Fibroblast of mammary gland (primary cell): ENCODE results near the gene NEDD4.
"Not testable (repeated sequence)": the region's sequence is repeated elsewhere in the genome, so short reads cannot be mapped to it uniquely, and the experiment has no call there.

Experiments used
- DNase-seq: peaks from one replicate; pipeline ENCODE4 v3.0.0-alpha.2; 2010; ENCODE audit warnings: low read depth
- H3K4me3 ChIP-seq: 2 replicates; pipeline ENCODE4 v1.5.1; 2011; ENCODE audit warnings: low read depth, mild to moderate bottlenecking, low read length, moderate library complexity; ENCODE audit not compliant: control insufficient read depth
- TF ChIP-seq, protein P1 (sequence below): conservative IDR thresholded peaks from 2 replicates; pipeline ENCODE4 v1.5.1; 2011; ENCODE audit warnings: low read depth, low read length, inconsistent platforms; ENCODE audit not compliant: control insufficient read depth, insufficient read depth

The NEDD4 gene

DNA sequence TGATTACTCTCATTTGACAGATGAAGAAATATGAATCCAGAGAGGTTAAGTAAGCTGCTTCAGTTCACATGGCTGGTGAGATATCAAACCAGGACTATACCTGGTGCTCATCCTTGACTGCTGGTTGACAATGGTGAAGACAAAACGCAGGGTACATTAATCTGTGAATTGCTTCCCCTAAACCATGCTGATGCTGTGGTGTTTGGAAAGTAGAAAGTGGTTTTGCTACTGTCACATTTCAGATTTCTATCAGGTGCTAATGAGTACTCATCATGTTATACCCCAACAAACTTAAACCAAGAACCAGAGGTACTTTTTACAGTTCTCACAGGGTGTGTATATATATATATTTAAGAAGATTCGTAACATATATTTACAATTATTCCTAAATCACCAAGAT lies 165.5 kb downstream of the NEDD4 start:
- no peak overlapping the region for H3K4me3 ChIP-seq
- TF ChIP-seq, protein P1, sequence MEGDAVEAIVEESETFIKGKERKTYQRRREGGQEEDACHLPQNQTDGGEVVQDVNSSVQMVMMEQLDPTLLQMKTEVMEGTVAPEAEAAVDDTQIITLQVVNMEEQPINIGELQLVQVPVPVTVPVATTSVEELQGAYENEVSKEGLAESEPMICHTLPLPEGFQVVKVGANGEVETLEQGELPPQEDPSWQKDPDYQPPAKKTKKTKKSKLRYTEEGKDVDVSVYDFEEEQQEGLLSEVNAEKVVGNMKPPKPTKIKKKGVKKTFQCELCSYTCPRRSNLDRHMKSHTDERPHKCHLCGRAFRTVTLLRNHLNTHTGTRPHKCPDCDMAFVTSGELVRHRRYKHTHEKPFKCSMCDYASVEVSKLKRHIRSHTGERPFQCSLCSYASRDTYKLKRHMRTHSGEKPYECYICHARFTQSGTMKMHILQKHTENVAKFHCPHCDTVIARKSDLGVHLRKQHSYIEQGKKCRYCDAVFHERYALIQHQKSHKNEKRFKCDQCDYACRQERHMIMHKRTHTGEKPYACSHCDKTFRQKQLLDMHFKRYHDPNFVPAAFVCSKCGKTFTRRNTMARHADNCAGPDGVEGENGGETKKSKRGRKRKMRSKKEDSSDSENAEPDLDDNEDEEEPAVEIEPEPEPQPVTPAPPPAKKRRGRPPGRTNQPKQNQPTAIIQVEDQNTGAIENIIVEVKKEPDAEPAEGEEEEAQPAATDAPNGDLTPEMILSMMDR: no peak
- DNase-seq: no peak

DNA sequence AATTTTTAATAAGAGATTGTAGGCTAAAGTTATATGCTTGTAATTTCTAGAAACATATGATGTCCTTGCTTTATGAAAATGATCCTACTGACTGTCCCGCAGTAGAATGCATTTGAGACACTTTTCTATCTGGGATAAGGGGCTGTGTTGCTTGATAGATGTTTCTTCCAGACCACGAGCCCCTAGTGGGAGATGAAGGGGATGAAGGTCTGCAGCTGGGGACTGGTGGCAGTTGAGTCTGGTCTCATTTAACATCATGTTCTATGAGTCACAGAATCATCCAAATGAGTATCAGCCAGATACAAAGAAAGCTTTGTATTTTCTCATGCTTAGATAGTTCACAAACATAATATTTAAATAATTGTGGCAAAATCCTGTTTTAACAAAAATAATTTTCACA lies 166.2 kb downstream of the NEDD4 start:
- no peak for DNase-seq
- TF ChIP-seq, protein P1: no peak
- H3K4me3 ChIP-seq: no peak overlapping the region

DNA sequence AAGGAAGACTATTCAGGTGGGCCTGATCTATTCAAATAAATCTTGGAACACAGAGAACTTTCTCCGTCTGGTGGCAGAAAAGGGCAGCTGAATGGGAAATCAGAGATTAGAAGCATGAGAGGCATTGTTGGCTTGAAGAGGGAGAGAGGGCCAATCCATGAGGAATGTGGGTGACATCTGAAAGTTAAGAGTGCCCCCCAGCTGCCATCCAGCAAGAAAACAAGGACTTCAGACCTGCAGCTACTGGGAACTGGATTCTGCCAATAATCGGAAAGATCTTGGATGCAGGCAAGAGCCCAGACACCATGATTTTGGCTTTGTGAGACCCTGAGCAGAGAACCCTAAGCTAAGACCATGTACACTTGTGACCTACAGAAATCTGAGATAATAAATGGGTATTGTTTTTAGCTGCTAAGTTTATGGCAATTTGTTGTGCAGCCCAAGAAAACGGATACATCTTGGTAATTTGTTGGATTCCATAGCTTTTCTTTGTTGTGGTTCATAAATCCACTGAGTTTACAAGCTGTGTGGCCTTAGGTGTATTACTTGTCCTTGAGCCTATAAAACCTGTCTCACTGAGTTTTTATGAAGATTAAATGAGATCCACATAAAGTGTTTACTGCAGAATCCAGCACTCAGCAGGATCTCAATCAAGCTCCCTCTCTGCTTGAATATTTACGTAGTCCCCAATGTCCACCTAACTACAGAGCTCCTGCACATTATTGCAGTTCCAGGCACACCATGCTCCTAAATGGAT lies 168.4 kb downstream of the NEDD4 start:
- no peak for DNase-seq
- TF ChIP-seq, protein P1: no peak
- no peak overlapping the region for H3K4me3 ChIP-seq

DNA sequence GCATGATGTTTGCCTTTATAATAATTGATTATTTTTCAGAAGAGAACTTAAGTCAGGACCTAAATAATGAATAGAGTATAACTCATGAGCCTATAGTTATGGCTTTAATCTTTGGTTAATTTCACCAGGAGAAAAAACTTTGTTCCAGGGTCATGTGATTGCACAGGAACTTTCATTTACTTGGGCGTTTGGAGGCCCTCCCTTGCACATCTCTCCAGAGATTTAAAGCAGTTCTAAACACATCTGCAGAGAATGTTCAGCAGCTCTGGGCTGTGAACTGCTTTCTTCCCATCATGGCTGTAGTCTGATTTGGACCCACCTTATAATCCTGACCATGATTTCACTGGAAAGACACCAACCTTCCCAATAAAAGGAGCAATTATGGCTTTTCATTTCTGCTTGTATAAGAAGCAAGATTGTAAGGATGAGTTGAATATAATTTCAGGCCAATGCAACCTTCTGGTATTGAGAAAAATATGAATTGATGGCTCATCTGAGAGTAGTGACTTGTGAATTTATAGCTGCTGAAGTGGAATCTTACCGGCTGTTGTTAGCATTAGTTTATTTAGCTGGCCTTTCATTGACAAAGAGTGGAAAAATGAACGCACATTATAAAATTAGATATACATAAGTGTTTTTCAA lies 169.6 kb downstream of the NEDD4 start:
- TF ChIP-seq, protein P1: no peak
- DNase-seq: peak; percentile 52
- no peak overlapping the region for H3K4me3 ChIP-seq

DNA sequence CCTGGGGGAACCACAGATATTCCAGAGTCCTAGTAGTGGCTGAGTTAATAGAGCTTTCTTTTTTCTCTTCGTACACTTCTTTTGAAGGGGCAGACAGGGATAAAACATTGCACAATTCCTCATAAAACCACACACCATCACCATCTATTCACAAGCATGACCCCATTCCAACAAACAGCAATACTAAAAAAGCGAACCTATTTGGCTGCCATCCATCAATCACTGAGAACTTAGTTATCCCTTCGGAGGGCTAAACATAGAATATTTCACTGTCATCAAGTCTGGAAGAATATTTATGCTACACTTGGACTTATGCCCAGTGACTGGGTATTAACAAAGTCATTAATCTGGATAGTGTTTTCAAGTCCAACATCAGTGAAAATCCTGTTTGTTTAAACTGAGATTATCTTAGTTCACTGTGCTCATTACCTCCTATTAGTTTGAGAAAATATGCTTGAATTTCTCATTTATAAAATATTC lies 170.2 kb downstream of the NEDD4 start:
- H3K4me3 ChIP-seq: no peak overlapping the region
- peak; percentile 94 for DNase-seq
- TF ChIP-seq, protein P1: no peak

DNA sequence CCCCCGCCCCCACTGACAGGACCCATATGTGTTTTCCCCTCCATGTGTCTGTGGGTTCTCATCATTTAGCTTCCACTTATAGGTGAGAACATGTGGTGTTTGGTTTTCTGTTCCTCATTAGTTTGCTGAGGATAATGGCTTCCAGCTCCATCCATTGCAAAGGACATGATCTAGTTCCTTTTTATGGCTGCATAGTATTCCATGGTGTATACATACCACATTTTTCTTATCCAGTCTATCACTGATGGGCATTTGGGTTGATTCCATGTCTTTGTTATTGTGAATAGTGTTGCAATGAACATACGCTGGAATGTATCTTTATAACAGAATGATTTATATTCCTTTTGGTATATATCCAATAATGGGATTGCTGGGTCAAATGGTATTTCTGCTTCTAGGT lies 171.7 kb downstream of the NEDD4 start:
- not testable (repeated sequence) for DNase-seq, H3K4me3 ChIP-seq

DNA sequence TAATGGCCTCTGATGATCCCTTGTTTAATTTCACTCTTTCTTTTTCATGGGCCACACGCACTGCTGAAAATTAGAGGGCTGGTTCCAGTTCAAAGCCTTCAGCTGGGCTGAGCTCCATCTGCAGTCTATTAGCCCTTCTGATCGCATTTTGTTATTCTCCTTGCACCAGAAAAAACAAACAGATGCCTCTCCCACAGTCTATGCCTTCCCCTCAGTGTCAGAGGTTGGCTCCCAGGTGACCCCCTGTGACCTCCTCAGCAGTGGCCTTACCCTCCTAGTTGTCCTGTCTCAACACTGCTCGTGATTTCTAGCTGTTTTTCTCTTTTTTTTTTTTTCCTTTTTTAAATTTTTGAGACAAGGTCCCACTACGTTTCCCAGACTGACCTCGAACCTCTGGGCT lies 173.4 kb downstream of the NEDD4 start:
- TF ChIP-seq, protein P1: no peak
- DNase-seq: no peak
- H3K4me3 ChIP-seq: no peak overlapping the region
